Ovary (tissue), 9 donors: ENCODE results near the gene EPS8. TPM values are rescaled to one million over a fixed set of nuclear protein-coding genes. Genes with fewer than 3 reads are reported as not detected.

Experiments used
- DNase-seq, 5 donors: peaks; one replicate each; pipeline ENCODE4 v3.0.0-alpha.2; 2019 to 2020
- H3K27ac ChIP-seq, 2 donors: fragments of 200-600 bp; one replicate each; pipeline versions ENCODE4 v1.5.1 to v1.8.0; 2019 to 2022
- H3K27me3 ChIP-seq: fragments of 200-600 bp; one replicate; pipeline ENCODE4 v1.8.0; 2022
- H3K36me3 ChIP-seq: fragments of 200-600 bp; sonication (generic); one replicate; pipeline ENCODE4 v1.5.1; 2019
- H3K4me1 ChIP-seq: one replicate; pipeline ENCODE4 v1.8.1; 2013; ENCODE audit warnings: mild to moderate bottlenecking, moderate library complexity; ENCODE audit not compliant: insufficient read depth
- H3K4me3 ChIP-seq: fragments of 200-600 bp; sonication (generic); one replicate; pipeline ENCODE4 v1.5.1; 2017
- H3K9me3 ChIP-seq, 2 donors: fragments of 200-600 bp in 1 of 2; sonication (generic) in 1 of 2; one replicate each; pipeline versions ENCODE4 v1.5.1 to v1.8.1; 2013 to 2019; ENCODE audit warnings: mild to moderate bottlenecking in 1 of 2, moderate library complexity in 1 of 2
- EP300 ChIP-seq: sonication (generic); formaldehyde crosslinking; IDR thresholded peaks from one replicate; pipeline ENCODE4 v1.6.1; 2017; ENCODE audit warnings: antibody characterized with exemption
- POLR2A ChIP-seq: fragments of 450-650 bp; IDR thresholded peaks from one replicate; pipeline ENCODE4 v1.6.1; 2017; ENCODE audit warnings: antibody characterized with exemption, mild to moderate bottlenecking, moderate library complexity
- WGBS, 3 donors: extraction: QIAGEN DNeasy Blood & Tissue Kit in 1 of 3; methylation state at CpG; one replicate each; pipeline versions ENCODE4 v1.1.5 to v1.1.7; 2013 to 2017; 5-methylcytosine and 5-hydroxymethylcytosine counted together
- intact Hi-C, 4 donors: fragments of 100-400 bp; cut with DNase I; formaldehyde crosslinking; loops; one replicate each; pipeline versions ENCODE4 v1.11.0 to v1.15.1; 2022 to 2023
- polyA plus RNA-seq, 2 donors: library from polyadenylated mRNA; stranded (reverse); fragments of 200-250 nt in 1 of 2; fragments of 350-450 nt in 1 of 2; fragmentation: Illumina TruSeq in 1 of 2; extraction: RNeasy Lipid Tissue Mini Kit (QIAGEN cat#74804) in 1 of 2; gene quantifications; one replicate each; pipeline ENCODE4 v1.2.3, GENCODE V29; 2013 to 2014
- total RNA-seq, 7 donors: library from RNA; depleted of rRNA in 2 of 7; stranded (reverse); fragments of >200 nt in 2 of 7; fragmentation: NEBNext Ultra II Directional in 3 of 7; extraction: Animal tissue kit (Norgen Biotek cat#: 25700) in 3 of 7; gene quantifications; one replicate each; pipeline versions ENCODE4 v1.1.0 to v1.2.4, GENCODE V29; 2016 to 2023
- TF ChIP-seq, protein P1 (sequence below), 3 donors: fragments of 450-650 bp in 2 of 3; fragments of 200-600 bp in 1 of 3; IDR thresholded peaks; one replicate each; pipeline versions ENCODE4 v1.5.1 to v1.8.0; 2016 to 2022; ENCODE audit warnings: antibody characterized with exemption in 3 of 3, mild to moderate bottlenecking in 1 of 3
- donor health status: DM: no; HTN: no; CAD: no; lungs with moderate emphysema.
- donor health status: DM: no; HTN: no; CAD: no.
- donor health status: Bipolar disorder and iron deficiency.
- donor health status: DM: yes; HTN: yes; CAD: no.
- donor health status: DM: no; HTN: no; CAD: no.
- donor health status: DM: yes; HTN: yes; CAD: no.

The EPS8 gene
- total and polyA plus RNA-seq, 9 donors = 56.2 to 94.9 (median 77.4) TPM

DNA sequence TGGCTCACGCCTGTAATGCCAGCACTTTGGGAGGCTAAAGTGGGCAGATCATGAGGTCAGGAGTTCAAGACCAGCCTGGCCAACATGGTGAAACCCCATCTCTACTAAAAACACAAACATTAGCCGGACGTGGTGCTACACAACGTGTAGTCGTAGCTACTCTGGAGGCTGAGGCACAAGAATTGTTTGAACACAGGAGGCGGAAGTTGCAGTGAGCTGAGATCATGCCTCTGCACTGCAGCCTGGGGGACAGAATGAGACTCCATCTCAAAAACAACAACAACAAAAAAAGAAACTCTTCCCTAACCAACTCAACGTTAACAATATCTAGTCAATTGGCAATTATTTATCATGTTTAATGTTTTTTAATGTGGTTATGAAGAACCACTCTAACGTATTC, 89.3 kb downstream of the EPS8 start:
- intact Hi-C loops = no loop called here
- H3K9me3 ChIP-seq = no peaks in the 10 kb centered on the region
- TF ChIP-seq POLR2A = no peak
- TF ChIP-seq, protein P1, sequence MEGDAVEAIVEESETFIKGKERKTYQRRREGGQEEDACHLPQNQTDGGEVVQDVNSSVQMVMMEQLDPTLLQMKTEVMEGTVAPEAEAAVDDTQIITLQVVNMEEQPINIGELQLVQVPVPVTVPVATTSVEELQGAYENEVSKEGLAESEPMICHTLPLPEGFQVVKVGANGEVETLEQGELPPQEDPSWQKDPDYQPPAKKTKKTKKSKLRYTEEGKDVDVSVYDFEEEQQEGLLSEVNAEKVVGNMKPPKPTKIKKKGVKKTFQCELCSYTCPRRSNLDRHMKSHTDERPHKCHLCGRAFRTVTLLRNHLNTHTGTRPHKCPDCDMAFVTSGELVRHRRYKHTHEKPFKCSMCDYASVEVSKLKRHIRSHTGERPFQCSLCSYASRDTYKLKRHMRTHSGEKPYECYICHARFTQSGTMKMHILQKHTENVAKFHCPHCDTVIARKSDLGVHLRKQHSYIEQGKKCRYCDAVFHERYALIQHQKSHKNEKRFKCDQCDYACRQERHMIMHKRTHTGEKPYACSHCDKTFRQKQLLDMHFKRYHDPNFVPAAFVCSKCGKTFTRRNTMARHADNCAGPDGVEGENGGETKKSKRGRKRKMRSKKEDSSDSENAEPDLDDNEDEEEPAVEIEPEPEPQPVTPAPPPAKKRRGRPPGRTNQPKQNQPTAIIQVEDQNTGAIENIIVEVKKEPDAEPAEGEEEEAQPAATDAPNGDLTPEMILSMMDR (IDR thresholded peaks at IDR 0.05) = no peak
- no peak for TF ChIP-seq EP300
- no peak for DNase-seq
- H3K36me3 ChIP-seq = no peaks in the 10 kb centered on the region
- peak overlapping the region in 1 of 2 donors; percentile 67 for H3K27ac ChIP-seq
- 66 to 78% (median 67%) methylated on average over 8 of the region's 8 CpGs for WGBS, 3 donors
- no peak overlapping the region for H3K4me3 ChIP-seq
- H3K4me1 ChIP-seq = peaks cover 15% of the 10 kb centered on the region
- H3K27me3 ChIP-seq = no peaks in the 10 kb centered on the region

DNA sequence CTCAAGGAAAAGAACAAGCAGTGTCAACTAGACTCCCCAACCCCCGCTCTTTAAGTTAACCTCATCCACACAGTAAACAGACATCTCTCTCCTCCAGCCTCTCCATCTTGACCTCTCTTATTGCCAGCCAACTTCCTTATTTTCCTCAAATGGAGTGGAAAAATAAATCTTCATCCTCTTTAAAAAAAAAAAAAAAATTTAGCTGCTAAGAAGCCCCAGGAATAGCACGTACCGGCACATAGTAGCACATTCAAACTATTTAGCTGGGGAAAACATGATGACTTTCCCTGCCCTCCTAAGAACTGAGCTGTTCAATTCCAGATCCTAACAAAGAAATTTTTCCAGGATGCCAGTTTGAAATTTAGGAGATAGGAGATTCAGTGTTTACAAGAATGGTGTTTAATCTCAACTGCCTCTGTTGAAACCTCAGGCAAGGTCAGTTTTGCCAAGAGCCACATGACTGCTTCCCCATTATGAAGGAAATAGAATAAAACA, 90.8 kb downstream of the EPS8 start:
- Histone ChIP-seq H3K4me1 (peaks cover 15% of the 10 kb centered on the region), H3K4me3 (no peak overlapping the region), H3K9me3 (no peaks in the 10 kb centered on the region), H3K27me3 (no peaks in the 10 kb centered on the region), H3K27ac (peak overlapping the region in 1 of 2 donors; percentile 61), H3K36me3 (no peaks in the 10 kb centered on the region)
- intact Hi-C loops = no loop called here
- TF ChIP-seq EP300 (no peak), POLR2A (no peak)
- TF ChIP-seq, protein P1 (IDR thresholded peaks at IDR 0.05) = no peak
- WGBS, 3 donors = 19 to 26% (median 19%) methylated on average over 3 of the region's 3 CpGs
- DNase-seq = no peak

DNA sequence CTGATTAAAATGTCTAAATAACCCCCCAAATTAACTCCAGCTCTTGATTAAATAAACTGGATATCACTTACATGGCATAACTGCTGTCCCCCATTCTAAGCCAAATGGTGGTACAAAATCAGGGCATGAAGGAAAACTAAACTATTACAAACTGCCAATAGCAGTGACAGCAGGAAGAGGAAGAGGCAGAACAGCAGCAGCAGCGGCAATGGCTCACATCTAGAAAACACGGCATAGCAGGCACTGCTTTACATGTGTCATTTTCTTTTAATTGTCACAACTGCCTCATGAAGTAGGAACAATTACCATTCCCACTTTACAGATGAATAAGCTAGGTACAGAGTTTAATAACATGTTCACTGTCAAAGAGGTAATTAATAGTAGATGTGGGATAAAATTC, 92.0 kb downstream of the EPS8 start:
- no peak overlapping the region for H3K4me3 ChIP-seq
- TF ChIP-seq, protein P1 (IDR thresholded peaks at IDR 0.05) = no peak
- no peak for TF ChIP-seq POLR2A
- no peak for TF ChIP-seq EP300
- 91 to 95% (median 91%) methylated on average over 2 of the region's 2 CpGs for whole genome bisulfite sequencing, 3 donors
- intact Hi-C loops = no loop called here
- peak overlapping the region in 1 of 2 donors; percentile 61 for H3K27ac ChIP-seq
- no peaks in the 10 kb centered on the region for H3K27me3 ChIP-seq
- H3K4me1 ChIP-seq = peaks cover 16% of the 10 kb centered on the region
- no peak for DNase-seq
- no peaks in the 10 kb centered on the region for H3K9me3 ChIP-seq
- H3K36me3 ChIP-seq = no peaks in the 10 kb centered on the region

DNA sequence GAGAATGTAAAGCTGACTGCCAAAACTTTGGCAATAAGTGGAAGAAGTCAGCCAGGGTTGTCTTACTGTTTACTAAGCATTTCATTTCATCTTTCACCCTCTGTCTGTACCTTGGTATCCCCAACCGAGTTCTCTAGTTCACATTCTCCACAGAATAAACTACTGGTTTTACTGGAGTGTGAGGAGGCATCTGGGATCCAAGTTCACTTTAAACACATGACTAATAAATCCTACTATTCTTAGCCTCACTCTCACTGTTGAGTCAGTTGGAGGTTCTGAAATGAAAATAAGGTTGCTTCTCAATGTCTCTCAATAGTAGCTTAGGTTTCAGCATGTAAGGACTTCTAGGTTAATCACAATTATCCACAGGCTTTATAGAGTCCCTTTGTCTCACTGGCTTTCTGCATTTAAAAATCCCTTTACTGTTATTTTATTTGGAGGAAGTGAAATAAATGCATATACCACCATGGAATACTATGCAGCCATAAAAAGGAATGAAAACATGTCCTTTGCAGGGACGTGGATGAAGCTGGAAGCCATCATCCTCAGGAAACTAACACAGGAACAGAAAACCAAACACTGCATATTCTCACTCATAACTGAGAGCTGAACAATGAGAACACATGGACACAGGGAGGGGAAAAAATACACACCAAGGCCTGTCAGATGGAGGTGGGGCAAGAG, 95.8 kb downstream of the EPS8 start:
- H3K9me3 ChIP-seq = no peaks in the 10 kb centered on the region
- H3K4me1 ChIP-seq = peaks cover 11% of the 10 kb centered on the region
- no peak for DNase-seq
- H3K4me3 ChIP-seq = no peak overlapping the region
- TF ChIP-seq, protein P1 (IDR thresholded peaks at IDR 0.05) = no peak
- TF ChIP-seq POLR2A (no peak), EP300 (no peak)
- WGBS, 3 donors = 83 to 87% (median 86%) methylated on average over 2 of the region's 2 CpGs
- no peaks in the 10 kb centered on the region for H3K36me3 ChIP-seq
- no peak overlapping the region for H3K27ac ChIP-seq
- H3K27me3 ChIP-seq = no peaks in the 10 kb centered on the region
- intact Hi-C loops = loop anchor here in 1 of 4 donors (5.0 kb wide), 1 partner anchor 94 kb away; the partner anchor contains the start of gene EPS8
